Esophagus squamous epithelium (tissue), 5 donors: ENCODE measurements around the gene COG5. TPM values are rescaled to one million over a fixed set of nuclear protein-coding genes. Genes with fewer than 3 reads are reported as not detected.

Experiments
- DNase-seq: peaks from one replicate; lab custom pipeline; 2025; lab: John Stamatoyannopoulos, UW
- H3K27ac ChIP-seq, 4 donors: fragments of 200-600 bp; sonication (generic); one replicate each; pipeline ENCODE4 v1.5.1; 2016 to 2019; ENCODE audit warnings: mild to moderate bottlenecking in 1 of 4
- H3K27me3 ChIP-seq, 4 donors: fragments of 200-600 bp; sonication (generic); 1 replicate in 3 of 4; 2 replicates in 1 of 4; pipeline versions ENCODE4 v1.5.1 to v1.6.0; 2017 to 2021; ENCODE audit warnings: antibody characterized with exemption in 1 of 4
- H3K36me3 ChIP-seq, 3 donors: fragments of 200-600 bp; sonication (generic); one replicate each; pipeline ENCODE4 v1.5.1; 2016 to 2019
- H3K4me1 ChIP-seq, 3 donors: fragments of 200-600 bp; sonication (generic); one replicate each; pipeline ENCODE4 v1.5.1; 2017 to 2019
- H3K4me3 ChIP-seq, 4 donors: fragments of 200-600 bp; sonication (generic); 1 replicate in 3 of 4; 2 replicates in 1 of 4; pipeline ENCODE4 v1.5.1; 2016 to 2019; ENCODE audit warnings: mild to moderate bottlenecking in 2 of 4, moderate library complexity in 1 of 4
- H3K9me3 ChIP-seq, 3 donors: fragments of 200-600 bp; sonication (generic); one replicate each; pipeline ENCODE4 v1.5.1; 2016 to 2019
- CTCF ChIP-seq, 6 experiments: fragments of 450-650 bp in 4 of 6; fragments of 200-600 bp in 2 of 6; sonication (generic) in 2 of 6; IDR thresholded peaks; one replicate each; pipeline ENCODE4 v1.5.1; 2016 to 2019; ENCODE audit warnings: antibody characterized with exemption in 6 of 6, mild to moderate bottlenecking in 4 of 6, moderate library complexity in 4 of 6
- POLR2A ChIP-seq, 4 donors: fragments of 450-650 bp; IDR thresholded peaks; one replicate each; pipeline ENCODE4 v1.6.1; 2017; ENCODE audit warnings: antibody characterized with exemption in 4 of 4, mild to moderate bottlenecking in 4 of 4, moderate library complexity in 3 of 4
- WGBS, 2 donors: methylation state at CpG; one replicate each; pipeline ENCODE4 v1.1.5; 2018; 5-methylcytosine and 5-hydroxymethylcytosine counted together
- intact Hi-C: fragments of 100-400 bp; cut with DNase I; formaldehyde crosslinking; loops from one replicate; pipeline ENCODE4 v1.15.0; 2022
- total RNA-seq, 4 donors: library from RNA; depleted of rRNA; stranded (reverse); fragments of >200 nt; gene quantifications; one replicate each; pipeline ENCODE4 v1.1.0, GENCODE V29; 2016
- donor health status: DM: yes; HTN: yes; CAD: no.

Gene COG5
- total RNA-seq, 4 donors from 2014 or later, result 24.4 to 30.0 (median 27.2) TPM

- no peaks in the 10 kb centered on the region for H3K27me3 ChIP-seq
- H3K9me3 ChIP-seq, result no peaks in the 10 kb centered on the region
- no peak for TF ChIP-seq CTCF (IDR thresholded peaks at IDR 0.05)
- H3K36me3 ChIP-seq, result no peaks in the 10 kb centered on the region
- intact Hi-C loops, result no loop called here
- H3K4me1 ChIP-seq, result no peaks in the 10 kb centered on the region
- H3K4me3 ChIP-seq, result no peak overlapping the region
- no peak overlapping the region for H3K27ac ChIP-seq
- no peak for DNase-seq
- 87 to 89% methylated on average over 4 of the region's 4 CpGs for WGBS, 2 donors
These were observed 64.0 kb downstream of the COG5 start for GRCh38 chr7:107499731-107500130.

GRCh38 chr7:107495516-107495915 is 68.2 kb downstream of the COG5 start:
- Histone ChIP-seq H3K27ac (no peak overlapping the region), H3K27me3 (no peaks in the 10 kb centered on the region), H3K9me3 (no peaks in the 10 kb centered on the region), H3K4me3 (no peak overlapping the region), H3K36me3 (no peaks in the 10 kb centered on the region), H3K4me1 (no peaks in the 10 kb centered on the region)
- no peak for DNase-seq
- intact Hi-C loops, result no loop called here
- TF ChIP-seq CTCF (IDR thresholded peaks at IDR 0.05), result no peak
- no peak for TF ChIP-seq POLR2A (IDR thresholded peaks at IDR 0.05)

DNA sequence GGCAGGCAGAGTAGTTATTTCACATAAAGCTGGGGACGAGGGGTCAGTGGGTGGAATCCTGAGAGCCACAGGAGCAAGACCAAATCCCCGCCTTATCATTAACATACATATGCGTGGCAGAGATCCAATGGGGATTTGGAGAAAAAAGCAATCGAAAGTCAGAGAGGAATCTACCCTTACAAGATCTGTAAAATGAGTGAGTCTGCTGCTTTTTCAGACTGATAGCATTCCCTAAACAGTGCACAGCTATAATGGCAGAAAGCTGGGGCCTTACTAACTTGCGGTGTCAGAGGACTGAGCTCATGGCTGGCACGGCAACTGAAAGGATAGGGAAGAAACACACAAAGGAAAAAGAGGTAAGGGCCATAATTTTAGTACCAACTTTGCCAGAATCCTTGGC is 68.8 kb downstream of the COG5 start:
- intact Hi-C loops, result no loop called here
- no peak for TF ChIP-seq CTCF (IDR thresholded peaks at IDR 0.05)
- TF ChIP-seq POLR2A (IDR thresholded peaks at IDR 0.05), result no peak
- Histone ChIP-seq H3K27ac (no peak overlapping the region), H3K9me3 (no peaks in the 10 kb centered on the region), H3K4me3 (no peak overlapping the region), H3K27me3 (no peaks in the 10 kb centered on the region), H3K4me1 (no peaks in the 10 kb centered on the region), H3K36me3 (no peaks in the 10 kb centered on the region)
- no peak for DNase-seq
- WGBS, 2 donors, result 83 to 86% methylated on average over 6 of the region's 6 CpGs

DNA sequence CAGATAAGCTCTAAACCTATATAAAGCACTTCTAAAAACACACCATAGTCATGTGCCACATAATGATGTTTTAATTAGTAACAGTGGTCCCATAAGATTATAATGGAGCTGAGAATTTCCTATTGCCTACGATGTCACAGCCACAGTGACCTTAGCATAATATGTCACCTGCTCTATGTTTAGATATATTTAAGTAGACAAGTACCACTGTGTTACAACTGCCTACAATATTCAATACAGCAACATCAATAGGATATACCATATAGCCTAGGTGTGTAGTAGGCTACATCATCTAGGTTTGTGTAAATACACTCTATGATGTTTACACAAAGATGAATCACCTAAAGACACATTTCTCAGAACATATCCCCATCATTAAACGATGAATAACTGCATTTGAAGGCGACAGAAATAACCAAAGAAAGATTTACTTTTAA is 69.4 kb downstream of the COG5 start:
- DNase-seq, result no peak
- intact Hi-C loops, result no loop called here
- Histone ChIP-seq H3K27me3 (no peaks in the 10 kb centered on the region), H3K9me3 (no peaks in the 10 kb centered on the region), H3K4me3 (no peak overlapping the region), H3K27ac (no peak overlapping the region), H3K4me1 (no peaks in the 10 kb centered on the region), H3K36me3 (no peaks in the 10 kb centered on the region)
- 59 to 61% methylated on average over 3 of the region's 3 CpGs for WGBS, 2 donors
- TF ChIP-seq POLR2A (IDR thresholded peaks at IDR 0.05) (no peak), CTCF (IDR thresholded peaks at IDR 0.05) (no peak)

GRCh38 chr7:107492875-107493274 is 70.8 kb downstream of the COG5 start:
- DNase-seq, result no peak
- no peaks in the 10 kb centered on the region for H3K27me3 ChIP-seq
- H3K4me1 ChIP-seq, result no peaks in the 10 kb centered on the region
- H3K9me3 ChIP-seq, result no peaks in the 10 kb centered on the region
- H3K36me3 ChIP-seq, result no peaks in the 10 kb centered on the region
- TF ChIP-seq POLR2A (IDR thresholded peaks at IDR 0.05) (no peak), CTCF (IDR thresholded peaks at IDR 0.05) (no peak)
- H3K4me3 ChIP-seq, result no peak overlapping the region
- WGBS, 2 donors, result 95 to 97% methylated on average over 2 of the region's 2 CpGs
- intact Hi-C loops, result no loop called here
- H3K27ac ChIP-seq, result no peak overlapping the region
